ENCODE data around the gene UBQLN2.
"Not testable (repeated sequence)": the region's sequence is repeated elsewhere in the genome, so short reads cannot be mapped to it uniquely, and the experiment has no call there.

Gene UBQLN2

GRCh38 chrX:56563231-56564161, at the start of gene UBQLN2:
UBQLN2 (plus strand) TSS chrX:56563627; CDS start chrX:56563874, 247 bp downstream.
- TF ChIP-seq GATA1 (IDR thresholded peaks at IDR 0.05; ENCODE audit: low read depth, low read length) (no peak), POLR2A (IDR thresholded peaks at IDR 0.05; ENCODE audit: low read length) (peak; percentile 60)
- DNase-seq, result peak; percentile 88 to 90

GRCh38 chrX:56519642-56520041, 43.8 kb upstream of the UBQLN2 start:
- DNase-seq, result no peak
- TF ChIP-seq POLR2A (IDR thresholded peaks at IDR 0.05; ENCODE audit: low read length), result no peak
- TF ChIP-seq GATA1 (IDR thresholded peaks at IDR 0.05; ENCODE audit: low read depth, low read length), result no peak

GRCh38 chrX:56529482-56530007, 33.9 kb upstream of the UBQLN2 start:
- not testable (repeated sequence) for DNase-seq

GRCh38 chrX:56530011-56530410, 33.4 kb upstream of the UBQLN2 start:
- TF ChIP-seq GATA1 (IDR thresholded peaks at IDR 0.05; ENCODE audit: low read depth, low read length), result no peak
- TF ChIP-seq POLR2A (IDR thresholded peaks at IDR 0.05; ENCODE audit: low read length), result no peak
- DNase-seq, result no peak

- no peak for DNase-seq
- TF ChIP-seq POLR2A (IDR thresholded peaks at IDR 0.05; ENCODE audit: low read length) (no peak), GATA1 (IDR thresholded peaks at IDR 0.05; ENCODE audit: low read depth, low read length) (no peak)
Measured at GRCh38 chrX:56550667-56551066, 12.8 kb upstream of the UBQLN2 start.

GRCh38 chrX:56554870-56555269, 8.6 kb upstream of the UBQLN2 start:
- TF ChIP-seq GATA1 (IDR thresholded peaks at IDR 0.05; ENCODE audit: low read depth, low read length), result no peak
- TF ChIP-seq POLR2A (IDR thresholded peaks at IDR 0.05; ENCODE audit: low read length), result no peak
- no peak for DNase-seq

GRCh38 chrX:56557376-56557929, 6.0 kb upstream of the UBQLN2 start:
- no peak for DNase-seq
- TF ChIP-seq GATA1 (IDR thresholded peaks at IDR 0.05; ENCODE audit: low read depth, low read length) (no peak), POLR2A (IDR thresholded peaks at IDR 0.05; ENCODE audit: low read length) (no peak)

- TF ChIP-seq POLR2A (IDR thresholded peaks at IDR 0.05; ENCODE audit: low read length) (no peak), GATA1 (IDR thresholded peaks at IDR 0.05; ENCODE audit: low read depth, low read length) (no peak)
- DNase-seq, result peak; percentile 30 to 59
Measured at GRCh38 chrX:56564164-56564885, 898 bp downstream of the UBQLN2 start.

- TF ChIP-seq GATA1 (IDR thresholded peaks at IDR 0.05; ENCODE audit: low read depth, low read length) (no peak), POLR2A (IDR thresholded peaks at IDR 0.05; ENCODE audit: low read length) (no peak)
Measured at GRCh38 chrX:56564921-56565840, 1.8 kb downstream of the UBQLN2 start.

GRCh38 chrX:56569378-56570057, 6.1 kb downstream of the UBQLN2 start:
- no peak for TF ChIP-seq GATA1 (IDR thresholded peaks at IDR 0.05; ENCODE audit: low read depth, low read length)
- TF ChIP-seq POLR2A (IDR thresholded peaks at IDR 0.05; ENCODE audit: low read length), result no peak
- peak in 1 of 2 experiments; percentile 3 for DNase-seq

More at GRCh38 chrX:56564921-56565840, 1.8 kb downstream of the UBQLN2 start:
- peak; percentile 31 to 41 for DNase-seq

GRCh38 chrX:56572975-56573374, 9.5 kb downstream of the UBQLN2 start:
- no peak for DNase-seq

GRCh38 chrX:56574861-56575260, 11.4 kb downstream of the UBQLN2 start:
- no peak for DNase-seq
- TF ChIP-seq POLR2A (IDR thresholded peaks at IDR 0.05; ENCODE audit: low read length), result no peak
- TF ChIP-seq GATA1 (IDR thresholded peaks at IDR 0.05; ENCODE audit: low read depth, low read length), result no peak

More at GRCh38 chrX:56572975-56573374, 9.5 kb downstream of the UBQLN2 start:
- TF ChIP-seq GATA1 (IDR thresholded peaks at IDR 0.05; ENCODE audit: low read depth, low read length) (no peak), POLR2A (IDR thresholded peaks at IDR 0.05; ENCODE audit: low read length) (no peak)

Measured in erythroblast (primary cell).